Measurements from ENCODE around the gene MESP2. TPM values are rescaled to one million over a fixed set of nuclear protein-coding genes. Genes with fewer than 3 reads are reported as not detected.
A peak's percentile ranks its signal among the peaks of the same experiment; 100 is the strongest.

Gene MESP2
- total and polyA plus RNA-seq, 9 donors: 0.11 to 0.89 (median 0.40) TPM

GRCh38 chr15:89766357-89767311, 9.5 kb upstream of the MESP2 start:
- peaks cover 2% of the 10 kb centered on the region for H3K27me3 ChIP-seq (ENCODE audit: control insufficient read depth, insufficient read depth, low read length)
- H3K4me1 ChIP-seq (ENCODE audit: control insufficient read depth, insufficient read depth, low read length): peaks cover 2% of the 10 kb centered on the region
- 78% methylated on average over 16 of the region's 16 CpGs for WGBS (ENCODE audit: insufficient coverage)
- no peak for DNase-seq
- no peaks in the 10 kb centered on the region for H3K36me3 ChIP-seq (ENCODE audit: control insufficient read depth, insufficient read depth, low read length)
- no peak overlapping the region for H3K4me3 ChIP-seq (ENCODE audit: low read length)
- H3K9me3 ChIP-seq (replicated peaks; ENCODE audit: control insufficient read depth, low read depth, low read length): no peaks in the 10 kb centered on the region
- no peak overlapping the region for H3K27ac ChIP-seq (ENCODE audit: low read length)

- H3K4me3 ChIP-seq (ENCODE audit: low read length): no peak overlapping the region
- no peaks in the 10 kb centered on the region for H3K9me3 ChIP-seq (replicated peaks; ENCODE audit: control insufficient read depth, low read depth, low read length)
- DNase-seq: no peak
- WGBS (ENCODE audit: insufficient coverage): 20% methylated on average over 1 of the region's 8 CpGs
- peaks cover 2% of the 10 kb centered on the region for H3K4me1 ChIP-seq (ENCODE audit: control insufficient read depth, insufficient read depth, low read length)
- H3K27ac ChIP-seq (ENCODE audit: low read length): no peak overlapping the region
- no peaks in the 10 kb centered on the region for H3K27me3 ChIP-seq (ENCODE audit: control insufficient read depth, insufficient read depth, low read length)
- no peaks in the 10 kb centered on the region for H3K36me3 ChIP-seq (ENCODE audit: control insufficient read depth, insufficient read depth, low read length)
Observed at GRCh38 chr15:89767411-89767915, 8.7 kb upstream of the MESP2 start.

- 23% methylated on average over 7 of the region's 7 CpGs for WGBS (ENCODE audit: insufficient coverage)
- Histone ChIP-seq H3K4me1 (ENCODE audit: control insufficient read depth, insufficient read depth, low read length) (peaks cover 2% of the 10 kb centered on the region), H3K9me3 (replicated peaks; ENCODE audit: control insufficient read depth, low read depth, low read length) (no peaks in the 10 kb centered on the region), H3K36me3 (ENCODE audit: control insufficient read depth, insufficient read depth, low read length) (no peaks in the 10 kb centered on the region), H3K4me3 (ENCODE audit: low read length) (no peak overlapping the region), H3K27me3 (ENCODE audit: control insufficient read depth, insufficient read depth, low read length) (no peaks in the 10 kb centered on the region), H3K27ac (ENCODE audit: low read length) (no peak overlapping the region)
- peak; percentile 83 for DNase-seq
Observed at GRCh38 chr15:89768071-89768500, 8.0 kb upstream of the MESP2 start.

- Histone ChIP-seq H3K27ac (ENCODE audit: low read length) (no peak overlapping the region), H3K4me1 (ENCODE audit: control insufficient read depth, insufficient read depth, low read length) (peaks cover 2% of the 10 kb centered on the region), H3K27me3 (ENCODE audit: control insufficient read depth, insufficient read depth, low read length) (no peaks in the 10 kb centered on the region), H3K36me3 (ENCODE audit: control insufficient read depth, insufficient read depth, low read length) (no peaks in the 10 kb centered on the region), H3K4me3 (ENCODE audit: low read length) (no peak overlapping the region), H3K9me3 (replicated peaks; ENCODE audit: control insufficient read depth, low read depth, low read length) (no peaks in the 10 kb centered on the region)
- 100% methylated on average over 1 of the region's 3 CpGs for WGBS (ENCODE audit: insufficient coverage)
- DNase-seq: no peak
Observed at GRCh38 chr15:89769366-89769765, 6.8 kb upstream of the MESP2 start.

GRCh38 chr15:89770041-89770440, 6.1 kb upstream of the MESP2 start:
- Histone ChIP-seq H3K27me3 (ENCODE audit: control insufficient read depth, insufficient read depth, low read length) (no peaks in the 10 kb centered on the region), H3K27ac (ENCODE audit: low read length) (no peak overlapping the region), H3K4me3 (ENCODE audit: low read length) (no peak overlapping the region), H3K36me3 (ENCODE audit: control insufficient read depth, insufficient read depth, low read length) (no peaks in the 10 kb centered on the region), H3K9me3 (replicated peaks; ENCODE audit: control insufficient read depth, low read depth, low read length) (no peaks in the 10 kb centered on the region), H3K4me1 (ENCODE audit: control insufficient read depth, insufficient read depth, low read length) (peaks cover 2% of the 10 kb centered on the region)
- WGBS (ENCODE audit: insufficient coverage): 79% methylated on average over 2 of the region's 3 CpGs
- no peak for DNase-seq

- no peaks in the 10 kb centered on the region for H3K36me3 ChIP-seq (ENCODE audit: control insufficient read depth, insufficient read depth, low read length)
- 100% methylated on average over 1 of the region's 3 CpGs for WGBS (ENCODE audit: insufficient coverage)
- no peaks in the 10 kb centered on the region for H3K9me3 ChIP-seq (replicated peaks; ENCODE audit: control insufficient read depth, low read depth, low read length)
- H3K27me3 ChIP-seq (ENCODE audit: control insufficient read depth, insufficient read depth, low read length): peaks cover 3% of the 10 kb centered on the region
- H3K4me1 ChIP-seq (ENCODE audit: control insufficient read depth, insufficient read depth, low read length): peaks cover 13% of the 10 kb centered on the region
- H3K4me3 ChIP-seq (ENCODE audit: low read length): no peak overlapping the region
- DNase-seq: no peak
- no peak overlapping the region for H3K27ac ChIP-seq (ENCODE audit: low read length)
Observed at GRCh38 chr15:89772932-89773583, 3.1 kb upstream of the MESP2 start.

- H3K4me1 ChIP-seq (ENCODE audit: control insufficient read depth, insufficient read depth, low read length): peaks cover 13% of the 10 kb centered on the region
- no peak overlapping the region for H3K4me3 ChIP-seq (ENCODE audit: low read length)
- H3K27me3 ChIP-seq (ENCODE audit: control insufficient read depth, insufficient read depth, low read length): peaks cover 3% of the 10 kb centered on the region
- 90% methylated on average over 5 of the region's 5 CpGs for WGBS (ENCODE audit: insufficient coverage)
- DNase-seq: no peak
- no peaks in the 10 kb centered on the region for H3K36me3 ChIP-seq (ENCODE audit: control insufficient read depth, insufficient read depth, low read length)
- no peak overlapping the region for H3K27ac ChIP-seq (ENCODE audit: low read length)
- no peaks in the 10 kb centered on the region for H3K9me3 ChIP-seq (replicated peaks; ENCODE audit: control insufficient read depth, low read depth, low read length)
Observed at GRCh38 chr15:89774492-89774891, 1.6 kb upstream of the MESP2 start.

- 38% methylated on average over 11 of the region's 14 CpGs for WGBS (ENCODE audit: insufficient coverage)
- H3K27me3 ChIP-seq (ENCODE audit: control insufficient read depth, insufficient read depth, low read length): peaks cover 7% of the 10 kb centered on the region
- no peak for DNase-seq
- H3K27ac ChIP-seq (ENCODE audit: low read length): peak overlapping the region; percentile 20
- H3K4me1 ChIP-seq (ENCODE audit: control insufficient read depth, insufficient read depth, low read length): peaks cover 13% of the 10 kb centered on the region
- H3K36me3 ChIP-seq (ENCODE audit: control insufficient read depth, insufficient read depth, low read length): no peaks in the 10 kb centered on the region
- H3K4me3 ChIP-seq (ENCODE audit: low read length): peak overlapping the region; percentile 60
- H3K9me3 ChIP-seq (replicated peaks; ENCODE audit: control insufficient read depth, low read depth, low read length): no peaks in the 10 kb centered on the region
Observed at GRCh38 chr15:89775815-89776214, 317 bp upstream of the MESP2 start.

GRCh38 chr15:89777073-89777751, 1.1 kb downstream of the MESP2 start:
- 39% methylated on average over 12 of the region's 25 CpGs for WGBS (ENCODE audit: insufficient coverage)
- Histone ChIP-seq H3K27me3 (ENCODE audit: control insufficient read depth, insufficient read depth, low read length) (peaks cover 7% of the 10 kb centered on the region), H3K27ac (ENCODE audit: low read length) (no peak overlapping the region), H3K4me3 (ENCODE audit: low read length) (peak overlapping the region; percentile 60), H3K4me1 (ENCODE audit: control insufficient read depth, insufficient read depth, low read length) (peaks cover 13% of the 10 kb centered on the region), H3K9me3 (replicated peaks; ENCODE audit: control insufficient read depth, low read depth, low read length) (no peaks in the 10 kb centered on the region), H3K36me3 (ENCODE audit: control insufficient read depth, insufficient read depth, low read length) (no peaks in the 10 kb centered on the region)
- DNase-seq: no peak

All from muscle of leg (tissue), 11 donors.